Caco-2 (cell line): ENCODE data around the gene EPB41L4A. TPM values are rescaled to one million over a fixed set of nuclear protein-coding genes. Genes with fewer than 3 reads are reported as not detected.

Experiments used
- BruUV-seq: library from RNA; stranded (reverse); fragments of 400-500 nt; replicated peaks from 2 replicates; lab custom pipeline; 2021; lab: Mats Ljungman, UMichigan
- CTCF ChIA-PET: fragments of 300-600 bp; sonication (Branson Sonifier 250); formaldehyde crosslinking; loops from one replicate; lab custom pipeline; 2022; ENCODE audit warnings: antibody characterized with exemption; lab: Charles Lee
- POLR2A ChIA-PET: fragments of 300-600 bp; sonication (Branson Sonifier 250); formaldehyde crosslinking; loops from one replicate; lab custom pipeline; 2022; ENCODE audit warnings: antibody characterized with exemption; lab: Charles Lee
- DNase-seq, 2 experiments: peaks; one replicate each; pipeline versions ENCODE4 v3.0.0 to v3.0.0-alpha.2; 2020 to 2022
- H3K27me3 ChIP-seq: replicated peaks from 2 replicates; pipeline ENCODE4 v1.6.0; 2011; ENCODE audit warnings: low read length; ENCODE audit not compliant: control insufficient read depth, insufficient read depth
- H3K36me3 ChIP-seq: 2 replicates; pipeline ENCODE4 v1.5.1; 2011; ENCODE audit warnings: low read length; ENCODE audit not compliant: control insufficient read depth, insufficient read depth
- H3K4me1 ChIP-seq: fragments of 250-450 bp; sonication (Bioruptor Pico); 2 replicates; pipeline ENCODE4 v1.5.1; 2020; ENCODE audit warnings: mild to moderate bottlenecking
- H3K4me3 ChIP-seq: 2 replicates; pipeline ENCODE4 v1.5.1; 2011; ENCODE audit warnings: low read depth, mild to moderate bottlenecking, control low read depth, low read length
- H3K9me3 ChIP-seq: fragments of 250-450 bp; sonication (Bioruptor Pico); 2 replicates; pipeline ENCODE4 v1.5.1; 2020; ENCODE audit warnings: mild to moderate bottlenecking, moderate library complexity
- H3K27ac Mint-ChIP-seq: one replicate; pipeline ENCODE4 v1.8.0; 2022; ENCODE audit warnings: mixed read lengths; ENCODE audit not compliant: unreplicated experiment
- H3K27me3 Mint-ChIP-seq: one replicate; pipeline ENCODE4 v1.8.0; 2022; ENCODE audit warnings: mixed read lengths; ENCODE audit not compliant: insufficient read depth, unreplicated experiment
- H3K36me3 Mint-ChIP-seq: one replicate; pipeline ENCODE4 v1.8.0; 2022; ENCODE audit warnings: mild to moderate bottlenecking, mixed read lengths; ENCODE audit not compliant: insufficient read depth, unreplicated experiment
- H3K4me1 Mint-ChIP-seq: one replicate; pipeline ENCODE4 v1.8.0; 2022; ENCODE audit warnings: low read depth, mixed read lengths; ENCODE audit not compliant: unreplicated experiment
- H3K4me3 Mint-ChIP-seq: one replicate; pipeline ENCODE4 v1.8.0; 2022; ENCODE audit warnings: mild to moderate bottlenecking, moderate library complexity, mixed read lengths; ENCODE audit not compliant: unreplicated experiment
- H3K9me3 Mint-ChIP-seq: one replicate; pipeline ENCODE4 v1.8.0; 2022; ENCODE audit warnings: mixed read lengths; ENCODE audit not compliant: unreplicated experiment
- CTCF ChIP-seq, 2 experiments: fragments of 200-600 bp in 1 of 2; IDR thresholded peaks; 1 replicate in 1 of 2; 2 replicates in 1 of 2; pipeline versions ENCODE4 v1.5.1 to v1.8.0; 2011 to 2022; ENCODE audit warnings: antibody characterized with exemption in 1 of 2, control low read depth in 1 of 2, inconsistent platforms in 1 of 2, low read depth in 1 of 2, low read length in 1 of 2, mild to moderate bottlenecking in 1 of 2, moderate library complexity in 1 of 2; ENCODE audit not compliant: insufficient read depth in 1 of 2, severe bottlenecking in 1 of 2, unreplicated experiment in 1 of 2
- intact Hi-C: fragments of 100-400 bp; cut with micrococcal nuclease; formaldehyde crosslinking; loops from one replicate; pipeline ENCODE4 v1.10.0; 2022; ENCODE audit not compliant: unreplicated experiment
- total RNA-seq: library from RNA; stranded (reverse); gene quantifications from 2 replicates; pipeline ENCODE4 v1.2.3, GENCODE V29; 2022

EPB41L4A gene
- total RNA-seq, 1 experiment from 2014 or later, result 1.4 TPM

GRCh38 chr5:112189391-112189790, 229.7 kb downstream of the EPB41L4A start:
- no peak for DNase-seq
- H3K9me3 Mint-ChIP-seq, result no peaks in the 10 kb centered on the region
- peaks cover 10% of the 10 kb centered on the region for H3K27me3 Mint-ChIP-seq
- H3K4me3 Mint-ChIP-seq, result no peak overlapping the region
- H3K4me1 ChIP-seq, result no peaks in the 10 kb centered on the region
- no peaks in the 10 kb centered on the region for H3K27me3 ChIP-seq
- intact Hi-C loops, result no loop called here
- H3K4me1 Mint-ChIP-seq, result no peaks in the 10 kb centered on the region
- no peaks in the 10 kb centered on the region for H3K36me3 ChIP-seq
- H3K9me3 ChIP-seq, result no peaks in the 10 kb centered on the region
- TF ChIP-seq CTCF (IDR thresholded peaks at IDR 0.05; ENCODE audit: insufficient read depth in 1 of 2, low read depth in 1 of 2, low read length in 1 of 2, severe bottlenecking in 1 of 2, unreplicated experiment in 1 of 2), result no peak
- H3K4me3 ChIP-seq, result no peak overlapping the region
- no peak overlapping the region for H3K27ac Mint-ChIP-seq
- ChIA-PET CTCF (no interaction called here), POLR2A (no interaction called here)
- no TSS peak for BruUV-seq
- H3K36me3 Mint-ChIP-seq, result no peaks in the 10 kb centered on the region

GRCh38 chr5:112186401-112186990, 232.6 kb downstream of the EPB41L4A start:
- Mint-ChIP-seq H3K4me3 (no peak overlapping the region), H3K4me1 (peaks cover 7% of the 10 kb centered on the region), H3K27ac (no peak overlapping the region), H3K27me3 (peaks cover 8% of the 10 kb centered on the region), H3K9me3 (no peaks in the 10 kb centered on the region), H3K36me3 (no peaks in the 10 kb centered on the region)
- Histone ChIP-seq H3K9me3 (no peaks in the 10 kb centered on the region), H3K4me3 (no peak overlapping the region), H3K36me3 (no peaks in the 10 kb centered on the region), H3K4me1 (no peaks in the 10 kb centered on the region; the same call in 1 of the 2 replicates), H3K27me3 (no peaks in the 10 kb centered on the region)
- ChIA-PET POLR2A (no interaction called here), CTCF (no interaction called here)
- TF ChIP-seq CTCF (IDR thresholded peaks at IDR 0.05; ENCODE audit: insufficient read depth in 1 of 2, low read depth in 1 of 2, low read length in 1 of 2, severe bottlenecking in 1 of 2, unreplicated experiment in 1 of 2), result peak; percentile 41 to 61
- BruUV-seq, result no TSS peak
- DNase-seq, result peak in 1 of 2 experiments; percentile 35
- intact Hi-C loops, result no loop called here

- ChIA-PET POLR2A (no interaction called here), CTCF (no interaction called here)
- DNase-seq, result no peak
- peaks cover 7% of the 10 kb centered on the region for H3K4me1 Mint-ChIP-seq
- H3K27ac Mint-ChIP-seq, result no peak overlapping the region
- BruUV-seq, result no TSS peak
- Histone ChIP-seq H3K4me1 (no peaks in the 10 kb centered on the region; the same call in 1 of the 2 replicates), H3K9me3 (no peaks in the 10 kb centered on the region), H3K27me3 (no peaks in the 10 kb centered on the region), H3K4me3 (no peak overlapping the region), H3K36me3 (no peaks in the 10 kb centered on the region)
- no peaks in the 10 kb centered on the region for H3K36me3 Mint-ChIP-seq
- no peak for TF ChIP-seq CTCF (IDR thresholded peaks at IDR 0.05; ENCODE audit: insufficient read depth in 1 of 2, low read depth in 1 of 2, low read length in 1 of 2, severe bottlenecking in 1 of 2, unreplicated experiment in 1 of 2)
- no peak overlapping the region for H3K4me3 Mint-ChIP-seq
- peaks cover 5% of the 10 kb centered on the region for H3K27me3 Mint-ChIP-seq
- intact Hi-C loops, result no loop called here
- H3K9me3 Mint-ChIP-seq, result no peaks in the 10 kb centered on the region
Observed at GRCh38 chr5:112183874-112184273, 235.2 kb downstream of the EPB41L4A start.
